Endodermal cell (in vitro differentiated cells): ENCODE measurements around the gene KCNMA1. TPM values are rescaled to one million over a fixed set of nuclear protein-coding genes. Genes with fewer than 3 reads are reported as not detected.

ENCODE experiments used
- DNase-seq: peaks from one replicate; pipeline ENCODE4 v3.0.0-alpha.2; 2017
- H3K27ac ChIP-seq: 2 replicates; pipeline ENCODE4 v1.5.1; 2013; ENCODE audit warnings: mild to moderate bottlenecking, low read depth, low read length, moderate library complexity
- H3K27me3 ChIP-seq: 2 replicates; pipeline ENCODE4 v1.6.1; 2013; ENCODE audit warnings: mild to moderate bottlenecking, low read length, moderate library complexity; ENCODE audit not compliant: insufficient read depth, control insufficient read depth, poor library complexity, severe bottlenecking
- H3K36me3 ChIP-seq: 2 replicates; pipeline ENCODE4 v1.7.0; 2013; ENCODE audit warnings: mild to moderate bottlenecking, low read length, moderate library complexity; ENCODE audit not compliant: control insufficient read depth, insufficient read depth
- H3K4me1 ChIP-seq: one replicate; pipeline ENCODE4 v1.7.0; 2013; ENCODE audit warnings: low read length; ENCODE audit not compliant: control insufficient read depth, insufficient read depth
- H3K4me3 ChIP-seq: 2 replicates; pipeline ENCODE4 v1.5.1; 2013; ENCODE audit warnings: mild to moderate bottlenecking, low read length, moderate library complexity
- H3K9ac ChIP-seq: 2 replicates; pipeline ENCODE4 v1.6.1; 2013; ENCODE audit warnings: mild to moderate bottlenecking, low read length, moderate library complexity; ENCODE audit not compliant: poor library complexity, severe bottlenecking; ENCODE audit errors: extremely low read depth
- H3K9me3 ChIP-seq: 2 replicates; pipeline ENCODE4 v1.6.1; 2013; ENCODE audit warnings: mild to moderate bottlenecking, low read length, moderate library complexity; ENCODE audit not compliant: control insufficient read depth
- H3K27ac Mint-ChIP-seq: 2 replicates; pipeline ENCODE4 v1.8.0; 2020; ENCODE audit warnings: mixed read lengths
- H3K27me3 Mint-ChIP-seq: 2 replicates; pipeline ENCODE4 v1.8.0; 2021; ENCODE audit warnings: mild to moderate bottlenecking, mixed read lengths; ENCODE audit not compliant: insufficient read depth
- H3K36me3 Mint-ChIP-seq: 2 replicates; pipeline ENCODE4 v1.8.0; 2020; ENCODE audit warnings: low read depth, mixed read lengths
- H3K4me1 Mint-ChIP-seq: 2 replicates; pipeline ENCODE4 v1.8.0; 2020; ENCODE audit warnings: mixed read lengths
- H3K4me3 Mint-ChIP-seq: 2 replicates; pipeline ENCODE4 v1.8.0; 2020; ENCODE audit warnings: mild to moderate bottlenecking, moderate library complexity, mixed read lengths
- H3K9me3 Mint-ChIP-seq: 2 replicates; pipeline ENCODE4 v1.8.0; 2020; ENCODE audit warnings: mild to moderate bottlenecking, mixed read lengths
- CTCF ChIP-seq: fragments of 200-600 bp; sonication (generic); conservative IDR thresholded peaks from 2 replicates; pipeline ENCODE4 v1.5.0; 2021; ENCODE audit warnings: antibody characterized with exemption, mild to moderate bottlenecking
- WGBS, 2 experiments: methylation state at CpG; one replicate each; pipeline versions ENCODE4 v1.1.5 to v1.1.7; 2013; ENCODE audit warnings: missing lambda C conversion rate in 2 of 2, mixed read lengths in 1 of 2; ENCODE audit not compliant: insufficient coverage in 1 of 2, insufficient read length in 1 of 2; 5-methylcytosine and 5-hydroxymethylcytosine counted together
- total RNA-seq, 2 donors: library from RNA; stranded (reverse); fragmentation: NEBNext Ultra II Directional in 1 of 2; extraction: Animal tissue kit (Norgen Biotek cat#: 25700) in 1 of 2; gene quantifications; 2 replicates in 1 of 2; 3 replicates in 1 of 2; pipeline ENCODE4 v1.2.1, GENCODE V29; 2021

KCNMA1 gene
- total RNA-seq, 2 donors from 2014 or later = 0.55 to 1.3 TPM

DNA sequence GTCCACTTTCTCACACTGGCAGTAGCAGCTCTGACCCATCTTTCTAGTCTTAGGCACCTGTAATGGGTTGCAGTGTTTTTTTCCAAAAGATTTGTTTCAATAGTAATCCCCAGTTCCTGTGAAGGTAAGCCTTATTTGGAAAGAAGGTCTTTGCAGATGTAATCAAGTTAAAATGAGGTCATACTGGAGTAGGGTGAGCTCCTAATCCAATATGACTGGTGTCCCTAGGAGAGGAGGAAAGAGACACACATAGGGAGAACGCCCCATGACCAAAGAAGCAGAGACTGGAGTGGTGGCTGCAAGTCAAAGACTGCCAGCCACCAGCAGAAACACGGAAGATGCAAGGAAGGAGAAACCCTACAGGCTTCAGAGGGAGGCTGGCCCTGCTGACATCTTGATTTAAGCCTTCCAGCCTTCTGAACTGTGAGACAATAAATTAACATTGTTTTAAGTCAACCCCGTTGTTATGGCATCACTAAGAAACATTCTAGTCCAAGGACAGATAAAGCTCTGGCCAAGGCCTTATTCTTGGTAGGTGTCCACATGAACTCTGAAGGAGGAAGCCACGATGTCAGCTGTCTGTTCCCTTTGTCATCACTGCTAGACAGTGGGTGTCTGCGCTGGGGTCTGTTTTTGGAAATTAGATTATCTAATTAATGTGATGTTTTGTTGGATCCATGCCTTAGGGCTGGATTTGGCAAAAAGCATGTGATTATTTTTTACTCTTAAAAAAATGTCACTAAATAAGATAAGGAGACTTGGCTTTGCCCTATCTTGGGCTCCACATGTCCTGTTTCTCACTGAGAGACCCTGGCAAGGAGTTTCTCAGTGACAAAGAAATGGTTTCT lies 214.9 kb downstream of the KCNMA1 start:
- no peak overlapping the region for H3K4me3 Mint-ChIP-seq
- TF ChIP-seq CTCF = no peak
- H3K27ac Mint-ChIP-seq = no peak overlapping the region
- no peak overlapping the region for H3K4me3 ChIP-seq
- no peaks in the 10 kb centered on the region for H3K9me3 ChIP-seq
- H3K27me3 ChIP-seq = no peaks in the 10 kb centered on the region
- H3K36me3 Mint-ChIP-seq = no peaks in the 10 kb centered on the region
- DNase-seq = no peak
- H3K9me3 Mint-ChIP-seq = no peaks in the 10 kb centered on the region
- no peaks in the 10 kb centered on the region for H3K4me1 ChIP-seq
- no peak overlapping the region for H3K9ac ChIP-seq
- WGBS, 2 experiments = 88 to 94% methylated on average over 3 to 5 of the region's 5 CpGs
- no peaks in the 10 kb centered on the region for H3K36me3 ChIP-seq
- H3K27ac ChIP-seq = no peak overlapping the region
- peaks cover 6% of the 10 kb centered on the region for H3K27me3 Mint-ChIP-seq
- no peaks in the 10 kb centered on the region for H3K4me1 Mint-ChIP-seq

DNA sequence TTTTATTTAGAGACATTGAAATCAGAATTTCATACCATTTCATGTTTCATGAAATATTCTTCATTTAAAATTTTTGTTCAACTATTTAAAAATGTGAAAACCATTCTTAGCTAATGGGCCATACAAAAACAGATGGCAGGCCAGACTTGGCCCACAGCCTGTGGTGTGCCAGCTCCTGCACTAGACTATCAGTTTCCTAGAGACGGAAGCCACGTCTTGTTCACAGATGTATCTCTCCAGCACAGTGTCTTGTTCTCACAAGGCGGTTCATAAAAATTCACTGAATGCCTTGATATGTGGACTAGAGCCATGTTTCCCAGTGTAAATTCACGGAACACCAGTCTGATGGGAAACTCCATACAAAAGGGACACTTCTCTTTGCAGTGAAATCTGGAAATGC lies 216.0 kb downstream of the KCNMA1 start:
- H3K27me3 Mint-ChIP-seq = peaks cover 6% of the 10 kb centered on the region
- Histone ChIP-seq H3K27ac (no peak overlapping the region), H3K4me1 (no peaks in the 10 kb centered on the region), H3K9ac (no peak overlapping the region), H3K4me3 (no peak overlapping the region), H3K36me3 (no peaks in the 10 kb centered on the region), H3K9me3 (no peaks in the 10 kb centered on the region), H3K27me3 (no peaks in the 10 kb centered on the region)
- H3K27ac Mint-ChIP-seq = no peak overlapping the region
- DNase-seq = no peak
- H3K36me3 Mint-ChIP-seq = no peaks in the 10 kb centered on the region
- no peaks in the 10 kb centered on the region for H3K4me1 Mint-ChIP-seq
- 94 to 100% methylated on average over 4 of the region's 4 CpGs for WGBS, 2 experiments
- no peaks in the 10 kb centered on the region for H3K9me3 Mint-ChIP-seq
- no peak overlapping the region for H3K4me3 Mint-ChIP-seq
- no peak for TF ChIP-seq CTCF

DNA sequence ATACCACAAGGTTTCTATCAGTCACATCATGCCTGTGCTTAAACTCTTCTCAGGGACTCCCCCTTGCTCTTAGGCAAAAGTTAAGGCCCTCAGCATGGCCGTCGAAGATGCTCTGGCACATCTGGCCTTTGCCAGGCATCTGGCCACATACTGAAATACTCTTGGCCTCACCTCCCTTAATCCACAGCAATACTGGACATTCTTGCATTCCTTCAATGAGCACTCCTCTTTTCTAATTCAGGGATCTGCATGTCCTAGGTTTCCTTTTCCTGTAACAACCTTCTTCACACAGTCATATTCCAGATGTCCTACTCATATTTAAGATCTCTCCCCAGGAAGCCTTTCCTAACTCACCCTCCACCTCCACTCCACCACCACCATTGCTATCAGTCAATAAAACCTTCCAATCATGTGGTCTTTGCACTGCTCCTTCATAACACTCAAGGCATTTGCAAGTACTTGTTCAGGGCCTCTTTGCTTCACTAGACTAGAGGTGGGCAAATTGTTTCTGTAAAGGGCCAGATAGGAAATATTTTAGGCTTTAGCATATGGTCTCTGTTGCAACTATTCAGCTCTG lies 216.6 kb downstream of the KCNMA1 start:
- H3K4me3 Mint-ChIP-seq = no peak overlapping the region
- WGBS, 2 experiments = 95 to 100% methylated on average over 2 of the region's 2 CpGs
- DNase-seq = no peak
- H3K4me1 Mint-ChIP-seq = no peaks in the 10 kb centered on the region
- H3K27me3 Mint-ChIP-seq = peaks cover 6% of the 10 kb centered on the region
- no peak for TF ChIP-seq CTCF
- H3K9me3 Mint-ChIP-seq = no peaks in the 10 kb centered on the region
- no peaks in the 10 kb centered on the region for H3K36me3 Mint-ChIP-seq
- H3K27ac ChIP-seq = no peak overlapping the region
- no peaks in the 10 kb centered on the region for H3K36me3 ChIP-seq
- no peaks in the 10 kb centered on the region for H3K27me3 ChIP-seq
- no peaks in the 10 kb centered on the region for H3K9me3 ChIP-seq
- no peaks in the 10 kb centered on the region for H3K4me1 ChIP-seq
- H3K27ac Mint-ChIP-seq = no peak overlapping the region
- no peak overlapping the region for H3K4me3 ChIP-seq
- H3K9ac ChIP-seq = no peak overlapping the region
